ENCODE data around the gene DISC1.
"Not testable (repeated sequence)": the region's sequence is repeated elsewhere in the genome, so short reads cannot be mapped to it uniquely, and the experiment has no call there.

The DISC1 gene

GRCh38 chr1:231887166-231887565, 260.6 kb downstream of the DISC1 start:
- no peak overlapping the region for H3K9ac ChIP-seq (ENCODE audit: low read length in 2 of 2)
- no peaks in the 10 kb centered on the region for H3K27me3 ChIP-seq (ENCODE audit: control insufficient read depth in 1 of 2, insufficient read depth in 2 of 2, low read length in 2 of 2)
- H3K4me3 ChIP-seq (ENCODE audit: low read length in 2 of 2): no peak overlapping the region
- no peak overlapping the region for H3K27ac ChIP-seq (ENCODE audit: low read length)
- H3K4me1 ChIP-seq (ENCODE audit: control insufficient read depth, insufficient read depth, low read length): no peaks in the 10 kb centered on the region
- no peaks in the 10 kb centered on the region for H3K9me3 ChIP-seq (ENCODE audit: control insufficient read depth in 2 of 2, low read length in 2 of 2)
- no peaks in the 10 kb centered on the region for H3K36me3 ChIP-seq (ENCODE audit: control insufficient read depth in 2 of 2, insufficient read depth in 2 of 2, low read length in 2 of 2)

GRCh38 chr1:231887866-231888265, 261.3 kb downstream of the DISC1 start:
- Histone ChIP-seq H3K27me3 (ENCODE audit: control insufficient read depth in 1 of 2, insufficient read depth in 2 of 2, low read length in 2 of 2) (no peaks in the 10 kb centered on the region), H3K9ac (ENCODE audit: low read length in 2 of 2) (no peak overlapping the region), H3K27ac (ENCODE audit: low read length) (no peak overlapping the region), H3K4me3 (ENCODE audit: low read length in 2 of 2) (no peak overlapping the region), H3K36me3 (ENCODE audit: control insufficient read depth in 2 of 2, insufficient read depth in 2 of 2, low read length in 2 of 2) (no peaks in the 10 kb centered on the region), H3K9me3 (ENCODE audit: control insufficient read depth in 2 of 2, low read length in 2 of 2) (no peaks in the 10 kb centered on the region), H3K4me1 (ENCODE audit: control insufficient read depth, insufficient read depth, low read length) (no peaks in the 10 kb centered on the region)

DNA sequence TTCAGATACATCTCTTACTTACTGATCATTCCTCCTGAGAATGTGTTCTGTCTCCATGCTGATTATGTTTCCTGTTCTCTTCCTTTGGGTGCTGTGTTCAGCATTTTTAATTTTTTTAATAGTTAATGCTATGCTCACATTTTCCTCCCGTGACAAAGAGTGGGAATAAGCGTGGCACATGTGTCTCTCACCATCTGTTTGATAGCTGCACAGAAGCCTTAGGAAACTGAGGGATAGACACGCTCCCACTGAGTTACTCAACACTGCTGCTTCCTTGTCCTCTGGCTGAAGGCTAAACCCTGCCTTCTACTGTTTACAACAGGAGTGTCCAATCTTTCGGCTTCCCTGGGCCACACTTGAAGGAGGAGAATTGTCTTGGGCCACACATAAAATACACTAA, 264.2 kb downstream of the DISC1 start:
- H3K9me3 ChIP-seq (ENCODE audit: control insufficient read depth in 2 of 2, low read length in 2 of 2): no peaks in the 10 kb centered on the region
- H3K4me3 ChIP-seq (ENCODE audit: low read length in 2 of 2): no peak overlapping the region
- no peaks in the 10 kb centered on the region for H3K36me3 ChIP-seq (ENCODE audit: control insufficient read depth in 2 of 2, insufficient read depth in 2 of 2, low read length in 2 of 2)
- H3K27ac ChIP-seq (ENCODE audit: low read length): no peak overlapping the region
- no peaks in the 10 kb centered on the region for H3K4me1 ChIP-seq (ENCODE audit: control insufficient read depth, insufficient read depth, low read length)
- no peak overlapping the region for H3K9ac ChIP-seq (ENCODE audit: low read length in 2 of 2)
- no peaks in the 10 kb centered on the region for H3K27me3 ChIP-seq (ENCODE audit: control insufficient read depth in 1 of 2, insufficient read depth in 2 of 2, low read length in 2 of 2)

DNA sequence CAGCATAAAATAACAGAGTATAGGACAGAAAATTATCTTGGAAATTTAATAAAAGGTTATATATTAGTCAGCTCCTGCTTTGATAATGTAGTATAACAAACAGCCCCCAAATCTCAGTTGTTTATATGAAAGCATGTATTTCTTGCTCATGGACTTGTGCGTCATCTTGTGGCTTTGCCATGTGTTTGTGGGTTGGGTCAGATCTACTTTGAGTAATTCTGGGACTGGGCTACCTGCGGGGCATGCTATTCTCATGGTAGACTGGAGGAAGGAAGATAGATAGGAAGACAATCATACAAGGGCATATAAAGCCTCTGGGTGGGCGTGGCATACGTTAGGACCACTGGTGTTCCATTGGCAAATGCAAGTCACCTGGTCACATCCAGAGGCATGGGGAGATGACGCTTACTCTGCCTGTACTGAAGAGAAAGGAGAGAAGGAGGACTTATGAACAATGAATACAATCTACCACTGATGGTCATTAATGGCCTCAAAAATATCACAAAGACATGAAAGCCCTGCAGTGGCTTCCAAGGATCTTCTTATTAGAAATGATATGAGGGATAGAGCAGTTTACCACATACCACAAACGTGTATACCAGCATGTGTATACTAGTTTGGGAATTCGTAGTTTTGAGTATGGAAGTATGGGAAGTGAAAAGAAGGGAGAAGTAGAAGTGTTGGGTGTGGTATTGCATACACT, 267.0 kb downstream of the DISC1 start:
- H3K27me3 ChIP-seq (ENCODE audit: control insufficient read depth in 1 of 2, insufficient read depth in 2 of 2, low read length in 2 of 2): no peaks in the 10 kb centered on the region
- no peak overlapping the region for H3K4me3 ChIP-seq (ENCODE audit: low read length in 2 of 2)
- no peaks in the 10 kb centered on the region for H3K9me3 ChIP-seq (ENCODE audit: control insufficient read depth in 2 of 2, low read length in 2 of 2)
- no peaks in the 10 kb centered on the region for H3K4me1 ChIP-seq (ENCODE audit: control insufficient read depth, insufficient read depth, low read length)
- H3K9ac ChIP-seq (ENCODE audit: low read length in 2 of 2): no peak overlapping the region
- H3K36me3 ChIP-seq (ENCODE audit: control insufficient read depth in 2 of 2, insufficient read depth in 2 of 2, low read length in 2 of 2): no peaks in the 10 kb centered on the region
- H3K27ac ChIP-seq (ENCODE audit: low read length): no peak overlapping the region

GRCh38 chr1:231896806-231897205, 270.2 kb downstream of the DISC1 start:
- H3K27ac ChIP-seq (ENCODE audit: low read length): no peak overlapping the region
- no peaks in the 10 kb centered on the region for H3K9me3 ChIP-seq (ENCODE audit: control insufficient read depth in 2 of 2, low read length in 2 of 2)
- no peak overlapping the region for H3K4me3 ChIP-seq (ENCODE audit: low read length in 2 of 2)
- no peaks in the 10 kb centered on the region for H3K27me3 ChIP-seq (ENCODE audit: control insufficient read depth in 1 of 2, insufficient read depth in 2 of 2, low read length in 2 of 2)
- no peaks in the 10 kb centered on the region for H3K4me1 ChIP-seq (ENCODE audit: control insufficient read depth, insufficient read depth, low read length)
- H3K36me3 ChIP-seq (ENCODE audit: control insufficient read depth in 2 of 2, insufficient read depth in 2 of 2, low read length in 2 of 2): no peaks in the 10 kb centered on the region
- H3K9ac ChIP-seq (ENCODE audit: low read length in 2 of 2): no peak overlapping the region

GRCh38 chr1:231899046-231899445, 272.5 kb downstream of the DISC1 start:
- Histone ChIP-seq H3K9ac (ENCODE audit: low read length in 2 of 2) (no peak overlapping the region), H3K9me3 (ENCODE audit: control insufficient read depth in 2 of 2, low read length in 2 of 2) (no peaks in the 10 kb centered on the region), H3K4me1 (ENCODE audit: control insufficient read depth, insufficient read depth, low read length) (no peaks in the 10 kb centered on the region), H3K27ac (ENCODE audit: low read length) (no peak overlapping the region), H3K36me3 (ENCODE audit: control insufficient read depth in 2 of 2, insufficient read depth in 2 of 2, low read length in 2 of 2) (no peaks in the 10 kb centered on the region), H3K27me3 (ENCODE audit: control insufficient read depth in 1 of 2, insufficient read depth in 2 of 2, low read length in 2 of 2) (no peaks in the 10 kb centered on the region), H3K4me3 (ENCODE audit: low read length in 2 of 2) (no peak overlapping the region)

- no peak overlapping the region for H3K27ac ChIP-seq (ENCODE audit: low read length)
- H3K4me3 ChIP-seq (ENCODE audit: low read length in 2 of 2): no peak overlapping the region
- H3K27me3 ChIP-seq (ENCODE audit: control insufficient read depth in 1 of 2, insufficient read depth in 2 of 2, low read length in 2 of 2): no peaks in the 10 kb centered on the region
- H3K9ac ChIP-seq (ENCODE audit: low read length in 2 of 2): no peak overlapping the region
- peaks cover 0 to 4% of the 10 kb centered on the region in 2 donors for H3K9me3 ChIP-seq (ENCODE audit: control insufficient read depth in 2 of 2, low read length in 2 of 2)
- no peaks in the 10 kb centered on the region for H3K4me1 ChIP-seq (ENCODE audit: control insufficient read depth, insufficient read depth, low read length)
- H3K36me3 ChIP-seq (ENCODE audit: control insufficient read depth in 2 of 2, insufficient read depth in 2 of 2, low read length in 2 of 2): no peaks in the 10 kb centered on the region
Measured at GRCh38 chr1:231899713-231900435, 273.3 kb downstream of the DISC1 start.

DNA sequence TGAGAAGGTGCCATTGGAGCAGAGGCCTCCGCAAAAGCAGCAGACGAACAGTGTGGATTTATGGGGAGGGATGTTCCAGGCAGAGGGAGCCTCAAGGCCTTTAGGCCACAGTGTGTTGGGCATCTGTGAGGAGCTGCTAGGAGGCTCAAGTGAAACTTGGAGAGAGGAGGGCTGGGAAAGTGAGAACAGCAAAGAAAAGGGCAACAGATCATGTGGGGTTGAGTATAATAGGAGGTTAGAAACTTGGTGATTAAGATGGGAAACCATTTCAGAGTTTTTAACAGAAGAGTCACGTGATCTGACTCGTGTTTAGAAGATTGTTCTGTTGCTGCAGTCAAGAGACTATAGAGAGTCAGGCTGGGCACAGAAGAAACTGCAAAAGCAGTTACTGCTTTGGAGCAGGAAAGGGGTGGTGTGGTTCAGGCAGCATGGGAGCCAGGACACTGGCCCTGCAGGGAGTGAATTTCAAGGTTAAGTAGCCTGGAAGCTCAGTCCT, 277.0 kb downstream of the DISC1 start:
- Histone ChIP-seq H3K9ac (ENCODE audit: low read length in 2 of 2) (no peak overlapping the region), H3K27me3 (ENCODE audit: control insufficient read depth in 1 of 2, insufficient read depth in 2 of 2, low read length in 2 of 2) (no peaks in the 10 kb centered on the region), H3K4me1 (ENCODE audit: control insufficient read depth, insufficient read depth, low read length) (no peaks in the 10 kb centered on the region), H3K36me3 (ENCODE audit: control insufficient read depth in 2 of 2, insufficient read depth in 2 of 2, low read length in 2 of 2) (no peaks in the 10 kb centered on the region), H3K4me3 (ENCODE audit: low read length in 2 of 2) (no peak overlapping the region), H3K9me3 (ENCODE audit: control insufficient read depth in 2 of 2, low read length in 2 of 2) (peaks cover 0 to 4% of the 10 kb centered on the region in 2 donors), H3K27ac (ENCODE audit: low read length) (no peak overlapping the region)

DNA sequence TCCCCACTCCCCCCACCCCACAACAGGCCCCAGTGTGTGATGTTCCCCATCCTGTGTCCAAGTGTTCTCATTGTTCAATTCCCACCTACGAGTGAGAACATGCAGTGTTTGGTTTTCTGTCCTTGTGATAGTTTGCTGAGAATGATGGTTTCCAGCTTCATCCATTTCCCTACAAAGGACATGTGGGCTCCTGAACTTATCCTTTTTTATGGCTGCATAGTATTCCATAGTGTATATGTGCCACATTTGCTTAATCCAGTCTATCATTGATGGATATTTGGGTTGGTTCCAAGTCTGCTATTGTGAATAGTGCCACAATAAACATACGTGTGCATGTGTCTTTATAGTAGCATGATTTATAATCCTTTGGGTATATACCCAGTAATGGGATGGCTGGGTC, 280.7 kb downstream of the DISC1 start:
- not testable (repeated sequence) for H3K9ac ChIP-seq (ENCODE audit: low read length in 2 of 2); H3K36me3 ChIP-seq (ENCODE audit: control insufficient read depth in 2 of 2, insufficient read depth in 2 of 2, low read length in 2 of 2); H3K4me3 ChIP-seq (ENCODE audit: low read length in 2 of 2); H3K9me3 ChIP-seq (ENCODE audit: control insufficient read depth in 2 of 2, low read length in 2 of 2); H3K4me1 ChIP-seq (ENCODE audit: control insufficient read depth, insufficient read depth, low read length); H3K27me3 ChIP-seq (ENCODE audit: control insufficient read depth in 1 of 2, insufficient read depth in 2 of 2, low read length in 2 of 2); H3K27ac ChIP-seq (ENCODE audit: low read length)

DNA sequence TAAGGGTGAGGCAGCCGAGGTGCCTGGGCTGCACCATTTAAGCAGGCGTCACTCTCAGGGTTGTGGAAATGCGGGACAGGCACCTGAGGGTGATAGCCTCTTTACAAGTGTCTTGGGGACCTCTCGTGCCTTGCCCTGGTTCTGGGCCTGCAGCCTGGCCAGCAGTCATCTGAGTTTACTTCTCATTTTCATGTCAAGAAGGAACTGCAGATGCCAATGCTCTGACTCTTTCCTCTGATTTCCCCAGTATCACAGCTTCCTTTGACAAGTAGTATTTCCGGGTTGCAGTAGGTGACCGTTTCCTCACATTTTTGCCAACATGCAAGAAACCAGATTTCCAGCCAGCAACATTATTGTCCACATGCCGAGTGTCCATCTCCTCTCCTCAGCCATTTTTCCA, 286.9 kb downstream of the DISC1 start:
- Histone ChIP-seq H3K4me3 (ENCODE audit: low read length in 2 of 2) (no peak overlapping the region), H3K36me3 (ENCODE audit: control insufficient read depth in 2 of 2, insufficient read depth in 2 of 2, low read length in 2 of 2) (no peaks in the 10 kb centered on the region), H3K9ac (ENCODE audit: low read length in 2 of 2) (no peak overlapping the region), H3K9me3 (ENCODE audit: control insufficient read depth in 2 of 2, low read length in 2 of 2) (no peaks in the 10 kb centered on the region), H3K27me3 (ENCODE audit: control insufficient read depth in 1 of 2, insufficient read depth in 2 of 2, low read length in 2 of 2) (no peaks in the 10 kb centered on the region), H3K27ac (ENCODE audit: low read length) (no peak overlapping the region), H3K4me1 (ENCODE audit: control insufficient read depth, insufficient read depth, low read length) (no peaks in the 10 kb centered on the region)

Measured in stomach smooth muscle (tissue), 2 donors.